Frontal cortex (tissue), 4 donors: ENCODE results near the gene TBC1D1. TPM values are rescaled to one million over a fixed set of nuclear protein-coding genes. Genes with fewer than 3 reads are reported as not detected.
A peak's percentile ranks its signal among the peaks of the same experiment; 100 is the strongest.

Experiments used
- DNase-seq, 2 donors: peaks; one replicate each; pipeline ENCODE4 v3.0.0; 2012; ENCODE audit warnings: low spot score in 2 of 2
- FAIRE-seq: peaks from 2 replicates; lab custom pipeline; 2012; peaks lifted over from hg19 to GRCh38; lab: Jason Lieb, UNC
- total RNA-seq: library from RNA; depleted of rRNA; stranded (reverse); fragments of >200 nt; gene quantifications from one replicate; pipeline ENCODE4 v1.2.3, GENCODE V29; 2014
- donor health status: control.
- donor health status: control.
- donor health status: control.

Gene TBC1D1
- total RNA-seq, 1 donor from 2014 or later = 64.8 TPM

GRCh38 chr4:38169524-38169923 is 278.6 kb downstream of the TBC1D1 start:
- no peak for FAIRE-seq
- DNase-seq = no peak

GRCh38 chr4:38170338-38171169 is 279.7 kb downstream of the TBC1D1 start:
- DNase-seq (no peak), FAIRE-seq (no peak)

- DNase-seq (no peak), FAIRE-seq (no peak)
Observed at GRCh38 chr4:38172078-38172477, 281.2 kb downstream of the TBC1D1 start.

- DNase-seq (no peak), FAIRE-seq (no peak)
Observed at GRCh38 chr4:38173935-38174518, 283.1 kb downstream of the TBC1D1 start.

- FAIRE-seq = no peak
- no peak for DNase-seq
Observed at GRCh38 chr4:38174801-38175200, 283.9 kb downstream of the TBC1D1 start.

- no peak for DNase-seq
- no peak for FAIRE-seq
Observed at GRCh38 chr4:38176165-38176564, 285.3 kb downstream of the TBC1D1 start.

GRCh38 chr4:38177035-38177546 is 286.2 kb downstream of the TBC1D1 start:
- FAIRE-seq = no peak

GRCh38 chr4:38177641-38178391 is 286.9 kb downstream of the TBC1D1 start:
- DNase-seq = no peak
- FAIRE-seq = no peak

More at GRCh38 chr4:38177035-38177546, 286.2 kb downstream of the TBC1D1 start:
- no peak for DNase-seq

GRCh38 chr4:38178392-38178995 is 287.6 kb downstream of the TBC1D1 start:
- DNase-seq = no peak
- FAIRE-seq = no peak

GRCh38 chr4:38179690-38180377 is 288.9 kb downstream of the TBC1D1 start:
- no peak for FAIRE-seq
- peak; percentile 67 to 68 for DNase-seq

GRCh38 chr4:38180456-38180855 is 289.6 kb downstream of the TBC1D1 start:
- FAIRE-seq (no peak), DNase-seq (no peak)

GRCh38 chr4:38181286-38181685 is 290.4 kb downstream of the TBC1D1 start:
- FAIRE-seq (no peak), DNase-seq (no peak)

GRCh38 chr4:38182334-38182998 is 291.6 kb downstream of the TBC1D1 start:
- FAIRE-seq = no peak
- DNase-seq = no peak

- FAIRE-seq (no peak), DNase-seq (no peak)
Observed at GRCh38 chr4:38184404-38184803, 293.5 kb downstream of the TBC1D1 start.

GRCh38 chr4:38185406-38186144 is 294.7 kb downstream of the TBC1D1 start:
- FAIRE-seq = no peak
- no peak for DNase-seq

GRCh38 chr4:38188136-38188535 is 297.3 kb downstream of the TBC1D1 start:
- DNase-seq (no peak), FAIRE-seq (no peak)

GRCh38 chr4:38188631-38189101 is 297.8 kb downstream of the TBC1D1 start:
- no peak for DNase-seq
- no peak for FAIRE-seq
